ENCODE data around the gene CCDC85C.

CCDC85C gene

DNA sequence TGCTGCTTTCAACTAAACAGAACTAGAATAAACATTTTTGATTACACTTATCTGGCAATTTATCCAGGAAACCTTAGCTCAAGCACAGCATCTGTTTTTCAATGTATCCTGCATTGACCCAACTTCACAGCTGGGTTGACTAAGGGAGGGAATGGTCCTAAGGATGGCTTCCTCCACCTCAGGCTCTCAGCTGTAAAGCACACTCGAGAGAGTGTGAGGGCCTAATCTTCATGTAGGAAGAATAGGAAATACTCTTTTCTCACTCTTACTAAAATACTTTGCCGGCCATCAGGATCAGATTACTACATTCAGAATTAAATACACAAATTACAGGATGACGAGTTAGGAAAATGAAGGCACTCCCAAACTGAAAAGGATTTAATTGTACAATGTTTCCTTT is 130.5 kb downstream of the CCDC85C start:
- no peak for DNase-seq (ENCODE audit: low read depth)
- no peak overlapping the region for H3K4me3 ChIP-seq (ENCODE audit: low read depth, low read length)
- TF ChIP-seq, protein P1, sequence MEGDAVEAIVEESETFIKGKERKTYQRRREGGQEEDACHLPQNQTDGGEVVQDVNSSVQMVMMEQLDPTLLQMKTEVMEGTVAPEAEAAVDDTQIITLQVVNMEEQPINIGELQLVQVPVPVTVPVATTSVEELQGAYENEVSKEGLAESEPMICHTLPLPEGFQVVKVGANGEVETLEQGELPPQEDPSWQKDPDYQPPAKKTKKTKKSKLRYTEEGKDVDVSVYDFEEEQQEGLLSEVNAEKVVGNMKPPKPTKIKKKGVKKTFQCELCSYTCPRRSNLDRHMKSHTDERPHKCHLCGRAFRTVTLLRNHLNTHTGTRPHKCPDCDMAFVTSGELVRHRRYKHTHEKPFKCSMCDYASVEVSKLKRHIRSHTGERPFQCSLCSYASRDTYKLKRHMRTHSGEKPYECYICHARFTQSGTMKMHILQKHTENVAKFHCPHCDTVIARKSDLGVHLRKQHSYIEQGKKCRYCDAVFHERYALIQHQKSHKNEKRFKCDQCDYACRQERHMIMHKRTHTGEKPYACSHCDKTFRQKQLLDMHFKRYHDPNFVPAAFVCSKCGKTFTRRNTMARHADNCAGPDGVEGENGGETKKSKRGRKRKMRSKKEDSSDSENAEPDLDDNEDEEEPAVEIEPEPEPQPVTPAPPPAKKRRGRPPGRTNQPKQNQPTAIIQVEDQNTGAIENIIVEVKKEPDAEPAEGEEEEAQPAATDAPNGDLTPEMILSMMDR (IDR thresholded peaks at IDR 0.05; ENCODE audit: insufficient read depth, low read depth, low read length, missing control alignments) = no peak

DNA sequence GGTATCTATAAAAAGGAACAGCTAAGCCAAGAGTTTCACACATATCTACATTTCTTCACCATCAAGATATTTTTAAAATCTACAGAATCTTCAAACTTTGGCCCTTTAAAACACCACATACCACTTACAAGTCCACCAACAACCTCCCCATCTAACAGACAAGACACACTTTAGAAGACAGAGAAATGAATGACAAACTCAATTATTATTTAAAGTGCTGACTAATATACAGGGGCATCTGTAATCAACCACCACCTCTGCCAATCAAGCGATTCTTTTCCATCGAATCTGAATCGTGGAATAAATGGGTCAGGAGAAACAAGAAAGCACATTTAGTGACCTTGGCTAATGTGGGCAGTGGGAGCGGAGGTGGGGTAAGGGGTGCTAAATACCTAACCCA is 131.1 kb downstream of the CCDC85C start:
- no peak for DNase-seq (ENCODE audit: low read depth)
- TF ChIP-seq, protein P1 (IDR thresholded peaks at IDR 0.05; ENCODE audit: insufficient read depth, low read depth, low read length, missing control alignments) = no peak
- no peak overlapping the region for H3K4me3 ChIP-seq (ENCODE audit: low read depth, low read length)

DNA sequence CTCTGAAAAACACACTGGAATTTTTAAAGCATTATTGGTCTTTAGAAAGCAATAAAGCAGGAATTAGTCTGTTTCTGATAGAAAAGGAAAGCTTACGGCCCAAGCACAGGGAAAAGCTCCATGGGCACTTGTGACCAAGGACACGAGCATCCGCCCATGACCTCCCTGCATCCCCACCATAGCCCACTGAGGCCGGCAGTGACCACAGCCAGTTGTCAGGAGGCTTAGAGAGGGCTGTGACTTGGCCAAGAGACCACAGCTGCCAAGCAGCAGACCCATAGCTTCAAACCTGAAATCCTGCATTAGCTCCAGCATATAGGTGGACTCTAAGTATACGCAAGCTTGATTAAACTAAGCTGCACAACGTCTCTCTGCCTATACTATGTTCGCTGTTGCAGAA is 132.3 kb downstream of the CCDC85C start:
- no peak overlapping the region for H3K4me3 ChIP-seq (ENCODE audit: low read depth, low read length)
- TF ChIP-seq, protein P1 (IDR thresholded peaks at IDR 0.05; ENCODE audit: insufficient read depth, low read depth, low read length, missing control alignments) = no peak
- no peak for DNase-seq (ENCODE audit: low read depth)

DNA sequence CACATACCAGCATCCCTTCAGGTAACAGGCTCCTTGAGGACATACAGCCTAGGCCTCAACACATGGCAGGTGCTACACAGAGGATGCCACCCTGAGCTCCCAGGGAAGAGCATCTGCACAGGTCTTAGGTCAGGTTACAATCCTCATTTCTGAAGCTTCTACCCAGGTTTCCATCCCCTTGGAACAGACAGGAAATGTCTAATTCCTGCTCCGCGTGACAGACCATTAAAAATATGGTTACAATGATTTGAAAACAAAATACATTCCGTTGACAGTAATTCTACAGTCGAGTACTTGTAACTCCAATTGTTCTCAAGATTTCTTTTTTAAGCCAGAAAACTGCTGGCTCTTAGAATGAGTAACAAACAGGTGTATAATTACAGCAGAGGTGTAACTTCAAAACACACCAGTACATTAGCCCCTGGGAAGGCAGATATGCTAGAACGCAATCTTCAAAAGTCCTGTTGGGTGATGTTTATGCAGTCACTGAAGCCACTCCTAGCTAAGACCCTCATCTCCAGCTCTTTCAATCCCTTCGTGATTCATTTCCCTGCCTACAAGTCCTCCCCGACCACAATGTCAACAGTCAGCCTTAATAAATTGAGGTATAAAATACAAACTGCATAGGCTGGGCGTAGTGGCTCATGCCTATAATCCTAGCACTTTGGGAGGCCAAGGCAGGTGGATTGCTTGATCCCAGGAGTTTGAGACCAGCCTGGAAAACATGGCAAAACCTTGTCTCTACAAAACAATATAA is 135.0 kb downstream of the CCDC85C start:
- TF ChIP-seq, protein P1 (IDR thresholded peaks at IDR 0.05; ENCODE audit: insufficient read depth, low read depth, low read length, missing control alignments) = no peak
- no peak for DNase-seq (ENCODE audit: low read depth)
- H3K4me3 ChIP-seq (ENCODE audit: low read depth, low read length) = no peak overlapping the region

DNA sequence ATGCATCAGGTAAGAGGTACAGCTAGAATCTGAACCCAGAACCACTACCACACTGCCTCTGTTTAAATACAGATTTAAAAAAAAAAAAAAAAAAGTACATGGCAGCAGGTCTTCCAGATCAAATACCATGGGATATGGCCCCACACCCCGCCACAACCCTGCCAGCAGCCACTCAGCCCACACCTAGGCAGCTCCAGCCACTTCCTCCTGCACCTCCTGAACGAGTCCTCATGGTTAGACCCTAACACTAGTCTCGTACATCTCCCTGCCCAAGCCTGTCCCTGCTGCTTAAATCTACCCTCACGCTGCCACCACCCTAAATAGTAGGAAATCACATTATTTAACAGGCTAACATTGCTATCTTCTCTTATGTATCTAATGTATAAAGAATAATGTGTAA is 135.9 kb downstream of the CCDC85C start:
- no peak for DNase-seq (ENCODE audit: low read depth)

DNA sequence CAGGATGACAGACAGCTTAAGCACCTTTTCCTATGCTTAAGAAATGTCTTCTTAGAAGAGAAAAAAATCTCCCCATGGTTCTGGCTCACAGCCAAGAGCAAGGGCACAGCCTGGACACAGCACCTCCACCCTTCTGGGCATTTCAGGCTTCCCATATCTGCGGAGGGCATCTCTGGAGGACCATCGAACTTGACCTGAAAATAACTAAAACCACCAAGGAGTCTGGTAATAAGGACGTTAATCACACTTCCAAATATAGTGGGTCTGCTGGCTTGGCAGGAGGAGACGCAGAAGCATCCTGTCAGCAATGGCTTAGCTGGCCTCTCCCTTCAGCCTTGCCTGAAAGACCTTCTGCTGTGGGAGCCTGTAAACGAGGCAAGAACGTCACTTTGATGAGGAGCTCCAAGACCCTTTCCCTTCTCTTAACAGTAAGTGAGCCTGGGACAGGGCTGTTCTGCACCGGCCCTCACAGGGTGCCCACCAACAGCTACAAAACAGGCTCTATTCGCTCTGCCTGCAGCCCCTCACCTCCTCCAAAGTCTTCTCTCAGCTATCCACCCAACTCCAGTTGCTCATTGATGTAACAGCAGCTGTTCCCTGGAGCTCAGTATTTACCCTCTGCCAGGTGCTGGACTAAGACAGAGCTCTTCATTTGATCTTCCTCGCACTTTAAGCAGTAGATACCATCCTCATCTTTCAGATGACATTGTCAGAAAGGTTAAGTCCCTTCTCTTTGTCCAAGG is 136.5 kb downstream of the CCDC85C start:
- H3K4me3 ChIP-seq (ENCODE audit: low read depth, low read length) = no peak overlapping the region
- no peak for DNase-seq (ENCODE audit: low read depth)
- TF ChIP-seq, protein P1 (IDR thresholded peaks at IDR 0.05; ENCODE audit: insufficient read depth, low read depth, low read length, missing control alignments) = no peak

More for the DNA sequence above, 135.9 kb downstream of the CCDC85C start:
- no peak overlapping the region for H3K4me3 ChIP-seq (ENCODE audit: low read depth, low read length)
- TF ChIP-seq, protein P1 (IDR thresholded peaks at IDR 0.05; ENCODE audit: insufficient read depth, low read depth, low read length, missing control alignments) = no peak

Measured in GM12865 (cell line).